T-cell (primary cell): ENCODE data around the gene MYO1G. TPM values are rescaled to one million over a fixed set of nuclear protein-coding genes. Genes with fewer than 3 reads are reported as not detected.

ENCODE experiments used
- ATAC-seq, 4 experiments: fragments of 200-7000 bp in 3 of 4; fragments of 150-1000 bp in 1 of 4; cut with Tn5 transposase; replicated peaks in 1 of 4; 1 replicate in 3 of 4; 2 replicates in 1 of 4; pipeline ENCODE4 v1.10.0; 2021; ENCODE audit warnings: moderate library complexity in 3 of 4, mild to moderate bottlenecking in 2 of 4, moderate number of reproducible peaks in 1 of 4
- CTCF ChIA-PET, 2 donors: fragments of 300-600 bp; sonication (Branson Sonifier 250); formaldehyde crosslinking; loops; one replicate each; lab custom pipeline; 2022; ENCODE audit warnings: antibody characterized with exemption in 2 of 2; lab: Charles Lee
- POLR2A ChIA-PET, 2 donors: fragments of 300-600 bp; sonication (Branson Sonifier 250); formaldehyde crosslinking; loops; one replicate each; lab custom pipeline; 2022; ENCODE audit warnings: antibody characterized with exemption in 2 of 2; lab: Charles Lee
- DNase-seq, 35 experiments: peaks; one replicate each; pipeline versions ENCODE4 v3.0.0 to v3.0.0-alpha.2; 2013 to 2023
- H3K27ac ChIP-seq: one replicate; pipeline ENCODE4 v1.5.1; 2013; ENCODE audit warnings: low read length
- H3K27me3 ChIP-seq, 2 experiments: replicated peaks in 1 of 2; 1 replicate in 1 of 2; 2 replicates in 1 of 2; pipeline versions ENCODE4 v1.6.1 to v1.7.0; 2013; ENCODE audit warnings: low read length in 1 of 2, mixed read lengths in 1 of 2; ENCODE audit not compliant: control insufficient read depth in 2 of 2, insufficient read depth in 2 of 2; ENCODE audit errors: extremely low read depth in 1 of 2
- H3K36me3 ChIP-seq, 2 donors: 1 replicate in 1 of 2; 2 replicates in 1 of 2; pipeline versions ENCODE4 v1.6.1 to v1.7.0; 2013; ENCODE audit warnings: low read length in 1 of 2; ENCODE audit not compliant: control insufficient read depth in 2 of 2, insufficient read depth in 1 of 2; ENCODE audit errors: extremely low read depth in 1 of 2
- H3K4me1 ChIP-seq, 2 experiments: 1 replicate in 1 of 2; 2 replicates in 1 of 2; pipeline versions ENCODE4 v1.6.1 to v1.7.0; 2013; ENCODE audit warnings: low read length in 2 of 2, mixed read lengths in 1 of 2; ENCODE audit not compliant: insufficient read depth in 2 of 2, control insufficient read depth in 1 of 2; ENCODE audit errors: extremely low read depth in 1 of 2
- H3K4me3 ChIP-seq, 2 donors: 1 replicate in 1 of 2; 2 replicates in 1 of 2; pipeline versions ENCODE4 v1.5.1 to v1.7.0; 2013; ENCODE audit warnings: mild to moderate bottlenecking in 2 of 2, low read length in 1 of 2, moderate library complexity in 1 of 2; ENCODE audit not compliant: control insufficient read depth in 1 of 2; ENCODE audit errors: extremely low read depth in 1 of 2
- H3K9me3 ChIP-seq: 2 replicates; pipeline ENCODE4 v1.7.0; 2013
- H3K27ac Mint-ChIP-seq, 2 donors: one replicate each; pipeline ENCODE4 v1.8.0; 2020 to 2021; ENCODE audit warnings: mild to moderate bottlenecking in 2 of 2, mixed read lengths in 2 of 2
- H3K27me3 Mint-ChIP-seq, 2 donors: one replicate each; pipeline ENCODE4 v1.8.0; 2021 to 2022; ENCODE audit warnings: mixed read lengths in 2 of 2
- H3K36me3 Mint-ChIP-seq: one replicate; pipeline ENCODE4 v1.8.0; 2021; ENCODE audit warnings: mixed read lengths
- H3K4me1 Mint-ChIP-seq, 3 donors: one replicate each; pipeline ENCODE4 v1.8.0; 2020 to 2022; ENCODE audit warnings: mixed read lengths in 3 of 3, mild to moderate bottlenecking in 1 of 3
- H3K4me3 Mint-ChIP-seq, 3 donors: one replicate each; pipeline ENCODE4 v1.8.0; 2020 to 2022; ENCODE audit warnings: mild to moderate bottlenecking in 3 of 3, mixed read lengths in 3 of 3, moderate library complexity in 3 of 3
- H3K9me3 Mint-ChIP-seq, 3 donors: one replicate each; pipeline ENCODE4 v1.8.0; 2020 to 2022; ENCODE audit warnings: mixed read lengths in 3 of 3
- WGBS: methylation state at CpG from one replicate; pipeline ENCODE4 v1.1.5; 2013; ENCODE audit warnings: missing lambda C conversion rate; ENCODE audit not compliant: insufficient coverage; 5-methylcytosine and 5-hydroxymethylcytosine counted together
- total RNA-seq, 35 experiments: library from RNA in 6 of 35; stranded (reverse) in 6 of 35; fragments of 120-200 nt in 1 of 35; gene quantifications; one replicate each; pipeline versions ENCODE4 v1.2.1 to v1.2.4 and lab custom pipeline; 2013 to 2026

MYO1G gene
- total RNA-seq, 5 donors from 2014 or later (not counting 1 experiment from before 2014, with no cell fraction given) = 183 to 272 (median 192) TPM

- Histone ChIP-seq H3K27ac (no peak overlapping the region), H3K36me3 (peaks cover 0 to 20% of the 10 kb centered on the region in 2 donors), H3K9me3 (no peaks in the 10 kb centered on the region), H3K4me3 (no peak overlapping the region), H3K27me3 (no peaks in the 10 kb centered on the region), H3K4me1 (peaks cover 20 to 37% of the 10 kb centered on the region in 2 experiments)
- Mint-ChIP-seq H3K36me3 (peaks cover 25% of the 10 kb centered on the region), H3K4me1 (peaks cover 39 to 46% (median 43%) of the 10 kb centered on the region in 3 donors), H3K27ac (no peak overlapping the region), H3K27me3 (no peaks in the 10 kb centered on the region), H3K4me3 (no peak overlapping the region), H3K9me3 (no peaks in the 10 kb centered on the region)
- ChIA-PET POLR2A (interaction anchor here in 1 of 2 donors (0.7 kb wide), 1 partner anchor 139 kb away, joined by 8 read pairs; no protein-coding TSS in a partner anchor), CTCF (interaction anchor here in 1 of 2 donors (0.5 kb wide), 1 partner anchor 11 kb away, joined by 4 read pairs; no protein-coding TSS in a partner anchor)
- WGBS = 100% methylated on average over 2 of the region's 4 CpGs
- ATAC-seq (no peak), DNase-seq (no peak)
These were observed 9.9 kb upstream of the MYO1G start for GRCh38 chr7:44988701-44989100.

DNA sequence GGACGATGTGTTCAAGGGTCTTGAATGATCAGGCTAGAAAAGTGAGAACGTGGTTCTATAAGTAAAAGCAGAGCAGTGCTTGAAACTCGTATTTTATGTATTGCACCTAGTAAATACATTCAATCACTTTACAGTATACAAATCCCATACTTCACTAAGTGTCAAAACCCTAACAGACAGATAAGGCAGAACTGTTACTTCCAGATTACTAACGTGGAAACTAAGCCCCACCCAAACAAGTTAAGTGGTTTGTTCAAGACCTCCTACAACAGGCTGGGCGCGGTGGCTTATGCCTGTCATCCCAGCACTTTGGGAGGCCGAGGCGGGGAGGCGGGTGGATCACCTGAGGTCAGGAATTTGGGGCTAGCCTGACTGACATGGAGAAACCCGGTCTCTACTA is 9.2 kb upstream of the MYO1G start:
- Histone ChIP-seq H3K36me3 (peaks cover 0 to 27% of the 10 kb centered on the region in 2 donors), H3K4me3 (no peak overlapping the region), H3K4me1 (peaks cover 20 to 41% of the 10 kb centered on the region in 2 experiments), H3K9me3 (no peaks in the 10 kb centered on the region), H3K27me3 (no peaks in the 10 kb centered on the region), H3K27ac (no peak overlapping the region)
- no peak overlapping the region for H3K27ac Mint-ChIP-seq
- H3K4me1 Mint-ChIP-seq = peaks cover 45 to 52% (median 50%) of the 10 kb centered on the region in 3 donors
- peaks cover 32% of the 10 kb centered on the region for H3K36me3 Mint-ChIP-seq
- peak overlapping the region in 2 of 3 donors; percentile 94 to 97 for H3K4me3 Mint-ChIP-seq
- ChIA-PET CTCF (interaction anchor here in 1 of 2 donors (0.7 kb wide), 1 partner anchor 1340 kb away, joined by 9 read pairs; no protein-coding TSS in a partner anchor), POLR2A (no interaction called here)
- H3K9me3 Mint-ChIP-seq = no peaks in the 10 kb centered on the region
- WGBS = 73% methylated on average over 6 of the region's 10 CpGs
- ATAC-seq (no peak), DNase-seq (no peak)
- no peaks in the 10 kb centered on the region for H3K27me3 Mint-ChIP-seq

DNA sequence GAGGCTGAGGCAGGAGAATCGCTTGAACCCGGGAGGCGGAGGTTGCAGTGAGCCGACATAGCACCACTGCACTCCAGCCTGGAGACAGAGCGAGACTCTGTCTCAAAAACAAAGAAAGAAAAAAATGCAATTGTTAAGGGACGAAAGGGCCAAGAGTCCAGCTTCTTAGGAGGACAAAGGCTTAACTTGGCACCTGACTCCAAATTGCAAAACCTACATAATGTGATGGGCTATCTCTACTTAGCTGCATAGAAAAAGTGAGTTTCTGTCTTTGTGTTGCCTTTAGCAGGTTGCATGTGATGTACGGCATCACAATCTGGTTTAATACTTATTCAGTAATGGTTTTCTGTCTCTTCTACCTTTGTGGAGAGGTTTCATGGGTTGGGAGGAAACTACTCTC is 8.6 kb upstream of the MYO1G start:
- DNase-seq = no peak
- H3K4me3 Mint-ChIP-seq = peak overlapping the region; percentile 91 to 97 (median 94)
- peak overlapping the region; percentile 97 for H3K27ac Mint-ChIP-seq
- H3K27me3 Mint-ChIP-seq = no peaks in the 10 kb centered on the region
- ATAC-seq = no peak
- Histone ChIP-seq H3K27ac (no peak overlapping the region), H3K9me3 (no peaks in the 10 kb centered on the region), H3K4me1 (peaks cover 20 to 41% of the 10 kb centered on the region in 2 experiments), H3K36me3 (peaks cover 0 to 33% of the 10 kb centered on the region in 2 donors), H3K4me3 (no peak overlapping the region), H3K27me3 (no peaks in the 10 kb centered on the region)
- 97% methylated on average over 5 of the region's 7 CpGs for WGBS
- POLR2A ChIA-PET = interaction anchor here in 1 of 2 donors (0.5 to 0.8 kb wide), 3 partner anchors 11 to 17 kb away, joined by 3 read pairs; no protein-coding TSS in a partner anchor
- H3K9me3 Mint-ChIP-seq = no peaks in the 10 kb centered on the region
- H3K36me3 Mint-ChIP-seq = peaks cover 38% of the 10 kb centered on the region
- H3K4me1 Mint-ChIP-seq = peaks cover 48 to 54% (median 50%) of the 10 kb centered on the region in 3 donors
- CTCF ChIA-PET = interaction anchor here in 1 of 2 donors (0.7 kb wide), 1 partner anchor 1339 kb away, joined by 9 read pairs; no protein-coding TSS in a partner anchor

DNA sequence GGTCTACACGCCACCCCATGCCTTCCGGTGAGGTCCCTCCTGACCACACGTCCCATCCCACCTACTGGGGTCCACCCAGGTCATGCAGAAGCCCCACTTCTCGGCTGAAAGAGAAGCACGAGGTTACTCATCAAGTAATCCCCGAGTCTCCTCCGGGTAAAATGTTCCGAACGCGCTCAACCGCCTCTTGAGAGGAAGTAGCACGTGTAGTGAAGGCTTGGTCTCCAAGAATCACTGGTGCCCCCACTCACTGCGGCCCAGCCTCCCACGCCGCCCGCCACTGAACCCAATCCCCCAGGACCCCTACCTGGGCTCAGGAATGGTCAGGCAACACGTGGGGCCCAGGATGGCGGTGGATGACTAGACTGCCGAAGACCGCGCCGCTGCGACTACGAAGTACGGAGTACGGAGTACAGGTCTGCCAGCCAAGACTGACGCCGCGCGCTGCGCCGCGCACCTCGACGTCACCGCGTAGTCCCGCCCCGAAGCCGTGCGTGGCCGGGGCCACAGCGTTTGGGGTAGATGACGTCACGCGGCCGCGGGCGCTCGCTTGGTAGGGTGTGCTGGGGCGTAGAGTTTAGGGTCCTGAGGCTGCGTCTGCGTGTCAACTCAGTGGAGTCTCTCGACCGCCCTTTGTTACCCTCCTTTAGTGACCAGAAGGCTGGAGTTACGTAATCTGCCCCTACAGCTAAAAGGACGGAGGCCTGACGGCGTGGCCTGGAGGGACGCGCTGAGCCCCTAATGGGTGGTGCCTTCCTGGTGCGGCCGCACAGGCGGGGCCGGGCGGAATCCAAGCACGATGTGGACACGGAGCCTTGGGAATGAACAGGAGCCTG is 7.6 kb upstream of the MYO1G start:
- H3K27me3 ChIP-seq = no peaks in the 10 kb centered on the region
- peak overlapping the region; percentile 88 to 95 for H3K4me3 ChIP-seq
- Mint-ChIP-seq H3K27me3 (no peaks in the 10 kb centered on the region), H3K4me1 (peaks cover 50 to 65% (median 54%) of the 10 kb centered on the region in 3 donors), H3K4me3 (peak overlapping the region; percentile 91 to 97 (median 94)), H3K9me3 (no peaks in the 10 kb centered on the region), H3K27ac (peak overlapping the region; percentile 97), H3K36me3 (peaks cover 41% of the 10 kb centered on the region)
- H3K9me3 ChIP-seq = no peaks in the 10 kb centered on the region
- CTCF ChIA-PET = interaction anchor here (0.6 to 0.8 kb wide), 3 partner anchors 14 to 47 kb away, joined by 4 to 7 read pairs (median 5); no protein-coding TSS in a partner anchor
- ATAC-seq (peak; percentile 96 to 99 (median 98)), DNase-seq (peak; percentile 91 to 99 (median 96))
- H3K4me1 ChIP-seq = peaks cover 21 to 47% of the 10 kb centered on the region in 2 experiments
- peak overlapping the region; percentile 89 for H3K27ac ChIP-seq
- peaks cover 0 to 41% of the 10 kb centered on the region in 2 donors for H3K36me3 ChIP-seq
- 1% methylated on average over 49 of the region's 68 CpGs for WGBS
- POLR2A ChIA-PET = interaction anchor here (0.6 to 1.5 kb wide), 9 partner anchors 8 to 348 kb away, joined by 3 to 5 read pairs (median 3); no protein-coding TSS in a partner anchor

DNA sequence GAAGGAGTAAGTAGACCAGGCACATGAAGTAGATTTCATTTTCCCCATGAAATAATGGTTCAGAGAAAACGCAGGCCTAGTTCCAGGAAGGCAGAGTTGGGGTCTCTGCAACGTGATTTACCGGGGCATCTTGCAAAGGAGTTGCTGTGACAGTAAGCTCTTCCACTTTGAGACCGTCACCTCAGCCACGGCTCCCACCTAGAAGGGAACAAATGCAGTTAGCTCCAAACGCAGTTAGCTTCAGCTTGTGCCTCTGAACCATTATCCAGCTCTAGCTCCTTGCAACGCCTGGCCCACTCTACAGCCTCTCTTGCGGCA is 7.0 kb upstream of the MYO1G start:
- Histone ChIP-seq H3K27ac (peak overlapping the region; percentile 89), H3K36me3 (peaks cover 0 to 47% of the 10 kb centered on the region in 2 donors), H3K4me3 (peak overlapping the region; percentile 88 to 95), H3K4me1 (peaks cover 27 to 53% of the 10 kb centered on the region in 2 experiments), H3K27me3 (no peaks in the 10 kb centered on the region), H3K9me3 (no peaks in the 10 kb centered on the region)
- Mint-ChIP-seq H3K27ac (peak overlapping the region; percentile 97), H3K4me1 (peaks cover 56 to 70% (median 58%) of the 10 kb centered on the region in 3 donors), H3K36me3 (peaks cover 41% of the 10 kb centered on the region), H3K9me3 (no peaks in the 10 kb centered on the region), H3K27me3 (no peaks in the 10 kb centered on the region), H3K4me3 (peak overlapping the region; percentile 91 to 97 (median 94))
- ChIA-PET POLR2A (interaction anchor here (0.6 to 1.5 kb wide), 8 partner anchors 8 to 348 kb away, joined by 3 to 5 read pairs (median 3); no protein-coding TSS in a partner anchor), CTCF (interaction anchor here (0.6 to 0.9 kb wide), 4 partner anchors 12 to 47 kb away, joined by 4 to 7 read pairs (median 5); no protein-coding TSS in a partner anchor)
- WGBS = 0% methylated on average over 8 of the region's 8 CpGs
- ATAC-seq (peak; percentile 22 to 38 (median 33)), DNase-seq (no peak)
